ENCODE measurements around the gene ARPP19.
"Not testable (repeated sequence)": the region's sequence is repeated elsewhere in the genome, so short reads cannot be mapped to it uniquely, and the experiment has no call there.

Gene ARPP19

DNA sequence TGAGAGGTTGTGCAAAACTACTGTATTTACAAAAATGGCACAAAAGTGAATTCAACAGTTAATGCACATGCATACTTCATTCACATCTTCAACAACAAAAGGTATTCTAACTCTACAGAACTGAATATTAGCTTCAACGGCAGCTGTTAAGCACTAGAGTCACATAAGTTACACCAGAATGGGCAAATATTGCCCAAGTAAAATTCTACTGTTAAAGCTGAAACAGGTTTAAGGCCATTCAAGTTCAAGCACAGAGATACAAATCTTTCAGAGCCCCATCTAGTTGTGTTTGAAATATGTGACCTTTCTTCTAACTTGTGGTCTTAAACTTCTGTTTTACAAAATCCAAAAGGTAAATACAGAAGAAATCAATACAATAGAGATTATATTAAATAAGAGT, 17.6 kb downstream of the ARPP19 start:
- DNase-seq (ENCODE audit: low spot score), result not testable (repeated sequence)

DNA sequence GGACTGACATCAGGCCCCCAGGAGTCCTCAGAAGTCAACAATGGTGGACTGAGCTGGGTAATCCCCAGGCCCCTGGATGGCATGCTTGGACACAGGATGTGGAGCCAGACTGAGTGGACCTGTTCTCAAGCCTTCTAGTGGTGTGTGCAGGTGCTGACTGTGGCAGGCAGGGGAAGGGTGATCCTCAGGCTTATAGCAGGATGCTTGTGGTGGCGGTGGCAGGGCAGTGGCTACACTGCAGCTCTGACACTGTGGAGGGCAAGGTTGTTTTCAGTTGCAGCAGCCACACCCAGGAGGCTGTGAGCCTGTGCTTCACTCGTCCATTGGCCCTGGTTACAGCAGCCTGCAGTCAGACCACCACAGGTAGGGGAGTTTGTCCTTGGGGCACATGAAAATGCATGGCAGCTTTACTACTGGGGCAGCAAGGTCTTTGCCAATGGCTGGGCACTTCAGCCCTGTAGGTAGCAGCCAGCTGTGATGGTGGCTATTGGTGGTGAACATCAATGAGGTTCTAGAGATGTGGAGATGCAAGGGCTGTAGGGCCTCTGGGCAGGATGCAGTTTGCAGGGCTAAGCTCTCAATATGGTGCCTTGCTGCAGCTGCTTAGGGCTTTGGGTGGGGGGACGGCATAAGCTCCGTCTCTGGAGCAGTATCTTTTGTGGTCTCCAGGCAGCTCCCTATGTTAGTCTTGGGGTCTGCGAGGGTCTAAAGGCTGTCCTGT, 22.6 kb downstream of the ARPP19 start:
- DNase-seq (ENCODE audit: low spot score), result no peak

DNA sequence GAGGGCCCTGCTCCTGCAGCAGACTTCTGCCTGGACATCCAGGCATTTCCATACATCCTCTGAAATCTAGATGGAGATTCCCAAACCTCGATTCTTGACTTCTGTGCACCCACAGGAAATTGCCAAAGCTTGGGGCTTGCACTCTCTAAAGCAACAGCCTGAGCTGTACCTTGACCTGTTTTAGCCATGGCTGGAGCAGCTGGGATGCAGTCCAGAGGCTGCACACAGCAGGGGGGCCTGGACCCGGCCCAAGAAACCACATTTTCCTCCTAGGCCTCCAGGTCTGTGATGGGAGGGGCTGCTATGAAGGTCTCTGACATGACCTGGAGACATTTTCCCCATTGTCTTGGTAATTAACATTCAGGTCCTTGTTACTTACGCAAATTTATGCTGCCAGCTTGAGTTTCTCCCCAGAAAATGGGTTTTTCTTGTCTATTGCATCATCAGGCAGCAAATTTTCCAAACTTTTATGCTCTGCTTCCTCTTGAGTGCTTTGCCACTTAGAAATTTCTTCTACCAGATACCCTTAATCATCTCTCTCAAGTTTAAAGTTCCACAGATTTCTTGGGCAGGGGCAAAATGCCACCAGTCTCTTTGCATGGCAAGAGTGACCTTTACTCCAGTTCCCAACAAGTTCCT, 28.3 kb downstream of the ARPP19 start:
- DNase-seq (ENCODE audit: low spot score), result no peak

DNA sequence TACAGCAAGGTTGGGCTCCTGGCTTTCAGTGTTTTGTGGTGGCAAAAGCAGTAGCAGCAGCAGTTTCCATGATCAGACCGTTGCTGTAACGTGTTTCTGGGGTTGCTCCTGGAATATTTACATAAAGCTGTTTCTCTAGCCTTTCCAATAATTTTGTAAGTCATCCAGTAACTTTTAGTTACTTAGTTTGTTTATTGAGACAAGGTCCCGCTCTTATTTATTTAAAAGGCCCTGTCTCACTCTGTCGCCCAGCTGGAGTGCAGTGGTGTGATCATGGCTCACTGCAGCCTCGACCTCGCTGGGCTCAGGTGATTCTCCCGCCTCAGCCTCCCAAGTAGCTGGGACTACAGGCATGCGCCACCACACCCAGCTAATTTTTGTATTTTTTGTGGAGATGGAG, 31.4 kb downstream of the ARPP19 start:
- DNase-seq (ENCODE audit: low spot score), result no peak

DNA sequence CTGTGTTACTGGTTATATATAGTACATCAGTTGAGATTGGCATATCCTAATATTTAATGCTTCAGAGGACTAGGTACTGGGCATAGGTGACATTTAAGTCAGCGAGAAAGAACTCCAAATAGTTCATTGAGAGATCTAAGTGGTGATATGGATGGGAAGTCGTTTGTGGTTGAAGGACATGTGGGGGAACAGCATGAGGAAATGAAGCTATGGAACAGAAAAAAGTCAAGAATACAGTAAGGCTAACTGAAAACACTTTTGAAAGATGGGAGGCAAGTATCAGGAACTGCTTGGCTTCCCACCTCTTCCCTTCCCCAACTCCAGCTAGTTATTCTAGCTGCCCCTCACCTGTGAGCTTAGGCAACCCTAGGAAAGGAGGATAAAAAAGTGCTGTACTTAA, 36.4 kb downstream of the ARPP19 start:
- no peak for DNase-seq (ENCODE audit: low spot score)

DNA sequence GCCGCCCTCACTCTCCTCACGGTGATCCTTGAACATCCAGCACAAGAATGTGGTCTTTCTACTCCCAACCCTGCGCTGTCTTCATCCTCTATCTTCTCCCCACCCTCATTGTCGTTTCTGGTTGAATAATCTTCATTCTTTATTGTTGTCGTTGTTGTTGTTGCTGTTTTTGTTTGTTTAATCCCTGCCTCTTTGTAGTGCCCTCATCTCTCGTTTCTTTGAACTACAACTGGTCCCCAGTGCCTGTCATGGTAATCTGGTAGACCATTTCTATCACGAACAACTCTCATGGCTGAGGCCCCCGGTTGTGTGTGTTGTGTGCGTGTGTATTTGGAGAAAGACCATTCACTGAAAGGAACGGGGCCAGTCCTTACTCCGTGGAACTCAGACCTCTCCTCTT, 38.9 kb downstream of the ARPP19 start:
- no peak for DNase-seq (ENCODE audit: low spot score)

DNA sequence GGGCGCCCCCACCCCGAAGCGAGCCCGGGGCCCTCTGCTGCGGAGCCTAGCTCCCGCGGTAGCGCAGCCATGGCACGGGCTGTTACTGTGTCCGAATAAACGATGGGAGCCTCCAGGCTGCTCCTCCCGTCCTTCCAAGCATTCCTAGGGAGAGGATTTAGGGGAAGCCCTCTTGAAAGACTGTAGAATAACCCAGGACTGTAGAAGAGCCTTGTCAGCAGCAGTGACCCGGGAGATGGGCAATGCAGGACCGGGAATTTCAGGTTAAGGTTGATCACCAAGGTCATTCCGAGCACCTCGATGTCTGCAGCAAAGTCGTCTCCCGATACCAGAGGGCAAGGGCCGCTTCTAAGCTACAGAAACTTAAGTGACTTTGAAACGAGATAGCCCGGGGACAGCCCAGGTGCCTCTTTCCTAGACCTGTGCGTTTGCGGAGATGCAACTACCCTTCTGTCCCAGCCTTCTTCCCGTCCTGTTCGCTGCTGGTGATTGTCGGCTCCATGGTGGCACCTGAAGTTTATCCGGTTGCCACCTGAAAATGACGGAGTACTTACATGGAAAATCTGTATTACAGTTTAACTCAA, 39.4 kb downstream of the ARPP19 start:
- no peak for DNase-seq (ENCODE audit: low spot score)

DNA sequence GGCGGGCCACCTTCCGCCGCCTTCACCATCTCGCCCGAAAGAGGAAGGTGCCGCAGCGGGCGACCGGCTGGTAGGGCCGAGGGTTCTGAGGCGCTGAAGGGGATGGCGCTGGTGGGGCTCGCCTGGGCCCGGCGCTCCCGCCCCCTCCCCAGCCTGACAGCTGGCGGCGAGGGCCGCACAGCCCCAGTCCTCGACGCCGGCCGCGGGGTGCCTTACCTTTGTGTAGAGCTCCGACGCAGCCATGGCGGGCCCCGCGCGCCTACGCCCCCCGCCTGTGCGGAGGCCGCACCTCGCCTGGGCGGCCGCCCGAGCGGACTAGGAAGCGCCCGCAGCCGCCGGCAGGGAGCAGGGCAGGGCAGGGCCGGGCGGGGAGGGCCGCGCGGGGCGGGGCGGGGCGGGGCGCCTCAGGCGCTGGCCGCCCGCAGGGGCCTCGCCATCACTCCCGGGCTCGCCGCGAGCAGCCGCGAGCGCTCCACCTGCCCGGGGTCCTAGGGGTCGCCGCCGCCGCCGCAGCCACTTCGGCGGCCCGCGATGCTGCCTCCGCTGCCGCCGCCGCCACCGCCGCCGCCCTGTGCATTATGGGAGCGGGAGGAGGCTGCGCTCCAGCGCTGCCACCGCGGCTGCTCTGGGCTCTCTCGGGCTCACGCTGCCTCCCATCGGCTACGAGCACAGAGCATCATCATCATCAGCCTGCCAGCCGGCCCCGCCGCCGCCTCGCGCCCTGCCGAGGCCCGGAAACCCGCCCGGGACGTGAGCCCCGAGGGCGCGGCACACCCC, 40.1 kb downstream of the ARPP19 start, which contains the start of gene MYO5A:
MYO5A (minus strand) TSS at position 317 of the 777 bp plus-strand sequence; CDS start at position 243, 74 bp downstream.
- DNase-seq (ENCODE audit: low spot score), result peak; percentile 90

DNA sequence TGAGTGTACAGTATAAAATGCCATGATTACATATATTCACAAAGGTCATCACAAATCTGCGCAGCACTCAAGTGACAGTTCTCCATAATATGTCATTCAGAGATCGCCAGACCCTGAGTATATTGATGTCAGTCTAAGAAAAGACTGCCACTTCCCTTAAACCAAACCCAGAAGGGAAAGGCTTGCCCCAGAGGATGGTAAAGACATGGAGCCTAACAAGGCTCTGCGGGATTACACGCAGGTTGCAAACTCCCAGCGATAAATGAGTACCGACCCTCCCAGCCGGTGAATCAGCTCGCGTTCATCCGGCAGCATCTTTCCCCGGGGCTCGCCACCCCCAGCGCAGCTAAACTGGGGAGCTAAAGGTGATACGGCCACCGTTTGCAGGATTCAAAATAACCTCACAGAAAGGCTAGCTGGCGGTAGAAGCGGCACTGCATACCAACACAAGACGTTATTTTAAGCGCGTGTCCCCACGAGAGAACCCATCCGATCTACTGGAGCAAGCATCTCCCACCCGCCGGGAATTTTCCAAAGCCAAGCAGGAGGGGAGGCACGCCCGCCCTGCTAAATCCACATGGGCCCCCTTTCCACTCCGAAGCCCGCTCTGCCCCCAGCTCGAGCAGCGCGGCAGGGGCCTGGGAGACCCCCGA, 40.8 kb downstream of the ARPP19 start:
- DNase-seq (ENCODE audit: low spot score), result peak; percentile 55

DNA sequence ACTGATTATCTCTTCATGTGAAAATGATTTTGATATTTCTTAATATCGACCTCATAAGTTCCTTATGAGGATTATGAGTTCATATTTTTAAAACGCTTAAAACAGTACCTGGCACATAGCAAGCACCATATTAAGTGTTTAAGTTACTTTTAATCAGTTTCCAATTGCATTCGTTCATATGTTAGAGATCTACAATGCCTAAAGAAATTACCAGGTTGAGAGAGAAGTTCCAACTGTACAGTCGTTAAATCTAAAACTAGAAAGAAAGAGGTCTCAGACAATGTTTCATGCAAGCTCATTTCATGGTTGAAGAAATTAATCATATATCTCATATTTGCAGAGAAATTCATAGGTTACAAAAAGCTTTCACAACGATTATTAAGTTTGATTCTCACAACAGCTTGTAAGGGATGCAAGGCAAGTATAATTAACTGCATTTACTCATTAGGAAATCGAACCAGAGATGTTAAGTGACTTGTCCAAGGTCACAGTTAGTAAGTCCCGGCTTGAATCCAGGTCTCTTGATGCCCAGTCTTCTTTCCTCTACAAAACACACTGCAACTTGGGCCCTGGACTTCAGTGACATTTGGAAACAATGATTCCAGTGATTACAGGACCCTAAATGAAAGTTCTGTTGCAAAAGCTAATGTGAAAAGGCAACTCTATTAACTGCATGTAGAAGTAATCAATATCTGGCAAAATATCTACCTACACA, 41.5 kb downstream of the ARPP19 start:
- no peak for DNase-seq (ENCODE audit: low spot score)

DNA sequence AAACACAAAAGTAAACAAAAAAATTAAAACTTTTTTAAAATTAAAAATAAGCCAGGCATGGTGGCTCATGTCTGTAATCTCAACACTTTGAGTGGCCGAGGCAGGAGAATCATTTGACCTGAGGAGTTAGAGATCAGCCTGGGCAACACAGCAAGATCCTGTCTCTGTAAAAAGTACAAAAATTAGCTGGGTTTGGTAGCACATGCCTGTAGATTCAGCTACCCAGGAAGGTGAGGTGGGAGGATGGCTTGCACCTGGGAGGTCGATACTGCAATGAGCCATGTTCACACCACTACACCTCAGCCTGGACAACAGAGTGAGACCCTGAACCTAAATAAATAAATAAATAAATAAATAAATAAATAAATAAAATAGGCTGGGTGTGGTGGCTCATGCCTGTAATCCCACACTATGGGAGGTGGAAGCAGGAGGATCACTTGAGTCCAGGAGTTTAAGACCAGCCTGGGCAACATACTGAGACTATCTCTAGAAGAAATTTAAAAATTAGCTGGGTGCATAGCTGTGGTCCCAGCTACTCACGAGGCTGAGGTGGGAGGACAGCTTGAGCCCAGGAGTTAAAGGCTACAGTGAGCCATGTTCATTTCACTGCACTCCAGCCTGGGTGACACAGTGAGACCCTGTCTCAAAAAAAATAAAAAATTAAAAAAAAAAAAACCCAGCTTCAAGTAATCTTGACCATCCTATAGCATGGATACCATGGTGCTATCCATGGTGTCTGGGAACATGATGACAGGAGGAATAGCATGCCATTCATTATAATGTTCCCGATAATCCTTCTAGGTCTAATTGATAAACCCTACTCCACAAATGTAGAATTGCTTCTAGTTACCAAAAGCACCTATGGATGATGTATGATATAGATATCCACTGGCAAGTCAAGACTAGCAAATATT, 44.4 kb downstream of the ARPP19 start:
- DNase-seq (ENCODE audit: low spot score), result no peak

DNA sequence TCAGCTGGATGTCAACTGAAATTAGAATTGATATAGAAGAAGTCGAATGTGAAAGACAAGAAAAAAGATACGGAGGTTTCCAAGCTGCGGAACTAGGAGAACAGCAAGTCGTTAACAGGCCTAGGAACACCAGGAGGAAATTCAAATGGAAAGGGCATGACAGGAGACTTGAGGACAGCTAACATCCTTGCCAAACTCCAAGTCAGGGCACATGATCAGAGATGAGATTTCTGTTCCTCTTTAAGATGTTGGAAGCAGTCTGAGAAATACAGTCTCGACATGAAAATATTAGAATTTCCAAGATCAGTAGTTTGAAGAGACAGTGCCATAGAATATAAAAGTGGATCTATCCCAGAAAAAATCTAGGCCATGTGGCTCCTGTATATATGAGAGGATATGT, 45.2 kb downstream of the ARPP19 start:
- DNase-seq (ENCODE audit: low spot score), result no peak

DNA sequence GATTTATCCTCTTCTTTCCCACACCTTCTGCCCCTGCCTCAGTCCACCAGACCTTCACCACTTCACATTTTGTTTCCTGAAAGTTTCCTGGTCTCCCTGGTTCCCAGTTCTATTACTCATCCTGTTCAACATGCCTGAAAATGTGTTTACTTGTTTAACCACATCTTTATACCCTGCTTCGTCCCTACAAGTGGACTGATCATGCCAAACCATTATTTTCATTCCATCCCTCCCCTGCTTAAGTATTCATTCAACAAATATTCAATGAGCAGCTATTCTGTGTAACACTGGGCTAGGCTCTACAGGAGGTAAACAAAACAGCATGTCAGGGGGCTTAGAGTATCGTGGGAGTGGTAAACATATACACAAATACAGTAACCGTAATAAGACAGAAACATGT, 45.6 kb downstream of the ARPP19 start:
- peak; percentile 84 for DNase-seq (ENCODE audit: low spot score)

DNA sequence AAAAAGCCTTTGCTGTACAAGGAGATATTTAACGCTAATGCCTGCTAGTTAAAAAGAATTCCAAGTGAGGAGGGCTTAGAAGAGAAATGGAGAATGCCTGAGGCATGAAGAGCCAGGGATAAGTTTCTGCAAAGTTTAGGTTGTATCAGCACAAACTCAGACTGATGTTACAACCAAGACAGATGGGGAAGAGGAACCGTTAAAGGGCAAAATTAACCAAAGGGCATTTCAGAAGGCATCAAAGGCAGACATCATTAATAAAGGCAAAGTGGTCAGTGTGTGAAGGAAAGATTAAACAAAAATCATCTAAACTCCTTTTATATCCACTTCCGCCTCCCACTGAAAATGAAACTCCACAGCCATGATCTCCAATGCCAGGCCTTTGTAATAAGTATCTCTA, 47.1 kb downstream of the ARPP19 start:
- no peak for DNase-seq (ENCODE audit: low spot score)

DNA sequence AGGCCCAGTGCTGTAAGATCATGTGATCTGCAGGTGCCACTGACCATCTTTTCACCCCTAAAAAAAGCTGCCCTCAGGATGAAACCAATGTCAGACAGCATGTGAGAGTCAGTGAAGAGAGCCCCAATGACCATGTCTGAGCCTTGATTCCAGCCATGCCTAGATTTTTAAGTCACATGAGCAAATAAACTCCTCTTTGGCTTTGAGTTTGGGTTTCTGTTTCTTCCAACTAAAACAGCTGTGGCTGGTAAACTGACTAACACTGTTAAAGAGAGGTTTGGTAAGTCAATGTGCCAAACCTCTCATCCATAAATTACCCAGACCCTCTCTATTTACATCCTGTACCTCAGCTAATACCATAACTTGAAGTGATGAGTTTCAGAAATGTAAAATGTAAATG, 48.4 kb downstream of the ARPP19 start:
- no peak for DNase-seq (ENCODE audit: low spot score)

DNA sequence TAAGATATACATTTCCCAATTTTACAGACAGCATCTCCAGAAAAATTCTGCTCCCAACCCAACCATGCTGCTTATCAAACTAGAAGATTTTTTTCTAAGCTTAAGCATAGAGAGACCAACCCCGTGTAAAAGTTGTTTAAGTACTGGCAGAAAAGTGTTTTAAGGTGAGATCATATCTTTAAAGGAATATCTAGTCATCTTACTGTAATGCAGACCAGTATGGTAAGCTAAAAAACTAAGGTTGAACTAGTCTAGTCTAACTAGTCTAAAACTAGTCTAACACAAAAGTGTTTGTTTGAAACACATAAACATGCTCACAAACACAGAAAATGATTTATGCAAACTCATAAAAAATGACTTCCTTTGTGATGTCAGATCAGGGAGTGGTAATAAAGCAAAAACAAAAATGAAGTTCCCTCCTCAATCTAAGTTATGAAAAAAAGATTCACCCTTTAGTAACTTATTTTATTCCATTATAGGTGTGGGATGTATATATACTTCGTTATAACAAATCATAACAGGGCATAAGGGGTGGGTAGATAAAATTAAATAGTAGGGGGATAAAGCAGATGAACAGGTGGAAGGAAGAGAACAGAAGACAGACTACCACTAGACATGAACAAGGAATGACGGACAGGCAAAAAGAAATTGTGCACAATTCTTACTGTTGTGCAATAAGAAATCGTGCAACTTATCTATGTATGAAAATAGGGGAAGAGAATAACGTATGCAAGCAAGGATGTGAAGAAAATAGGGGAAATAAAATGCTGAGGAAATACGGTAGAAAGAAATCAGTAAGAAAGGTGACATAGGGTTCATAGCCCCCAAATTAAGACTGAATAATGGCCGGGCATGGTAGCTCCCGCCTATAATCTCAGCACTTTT, 50.1 kb downstream of the ARPP19 start:
- DNase-seq (ENCODE audit: low spot score), result no peak

DNA sequence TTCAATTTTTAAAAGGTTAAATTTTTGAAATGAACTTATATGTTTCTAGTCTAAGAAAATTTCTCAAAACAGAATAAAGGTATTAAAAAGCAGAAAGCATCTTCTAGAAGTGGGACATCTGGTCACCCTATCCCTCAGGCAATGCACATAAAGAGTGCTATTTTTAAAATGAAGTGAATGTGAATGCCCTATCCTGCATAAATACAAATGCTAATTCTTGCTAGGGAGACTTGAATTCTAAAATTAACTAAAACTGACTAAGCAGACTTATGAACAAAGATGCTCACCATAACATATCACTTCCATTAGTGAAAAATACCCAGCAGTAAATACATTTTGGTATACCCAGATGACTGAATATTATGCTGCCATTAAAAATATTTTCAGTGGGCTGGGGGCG, 51.8 kb downstream of the ARPP19 start:
- DNase-seq (ENCODE audit: low spot score), result no peak

DNA sequence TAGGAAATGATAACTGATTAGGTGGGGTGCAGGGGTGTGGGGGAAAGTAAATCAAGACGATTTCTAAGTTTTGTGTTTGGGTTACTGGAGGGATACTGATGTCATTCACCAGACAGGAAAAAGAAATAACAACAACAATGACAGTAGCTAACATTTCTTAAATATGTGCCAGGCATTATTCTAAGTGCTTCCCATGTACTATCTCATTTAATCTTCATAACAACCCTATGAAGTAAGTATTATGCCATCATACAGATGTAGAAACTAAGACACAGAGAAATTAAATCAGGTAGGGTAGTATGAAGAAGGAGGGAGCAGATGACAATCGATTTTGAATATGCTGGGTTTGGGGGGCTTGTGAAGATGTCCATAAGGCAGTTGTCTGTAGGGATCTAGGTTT, 53.5 kb downstream of the ARPP19 start:
- DNase-seq (ENCODE audit: low spot score), result no peak

DNA sequence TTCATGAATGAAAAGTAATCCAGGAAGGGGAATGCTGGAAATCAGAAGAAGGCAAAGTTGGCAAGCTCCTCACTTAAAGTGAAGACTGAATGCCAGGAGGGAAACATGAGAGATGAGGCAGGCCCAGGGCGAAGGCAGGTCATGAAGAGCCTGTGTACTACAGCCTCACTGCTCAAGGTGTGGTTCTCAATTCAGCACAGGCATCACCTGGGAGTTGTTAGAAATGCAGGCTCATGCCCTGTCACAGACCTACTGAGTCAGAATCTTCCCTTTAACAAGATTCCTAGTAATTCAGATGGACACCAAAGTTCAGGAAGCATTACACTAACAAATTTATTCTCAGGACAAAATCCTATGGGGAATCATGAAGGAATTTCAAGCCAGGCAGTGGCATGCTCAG, 54.3 kb downstream of the ARPP19 start:
- DNase-seq (ENCODE audit: low spot score), result no peak

Data from AG08396 (cell line).